ENCODE data around the gene MSMB.
"Not testable (repeated sequence)": the region's sequence is repeated elsewhere in the genome, so short reads cannot be mapped to it uniquely, and the experiment has no call there.

Gene MSMB

GRCh38 chr10:45997994-45998763, 47.9 kb downstream of the MSMB start:
- no peak for DNase-seq (ENCODE audit: low read depth)
- H3K4me3 ChIP-seq (ENCODE audit: low read length), result no peak overlapping the region
- no peak for TF ChIP-seq CTCF (conservative IDR thresholded peaks at IDR 0.05; ENCODE audit: low read depth, low read length)

- DNase-seq (ENCODE audit: low read depth), result no peak
- TF ChIP-seq CTCF (conservative IDR thresholded peaks at IDR 0.05; ENCODE audit: low read depth, low read length), result no peak
- no peak overlapping the region for H3K4me3 ChIP-seq (ENCODE audit: low read length)
These were observed 48.5 kb downstream of the MSMB start for GRCh38 chr10:45997557-45997956.

GRCh38 chr10:45985590-45985989, 60.5 kb downstream of the MSMB start:
- not testable (repeated sequence) for DNase-seq (ENCODE audit: low read depth); H3K4me3 ChIP-seq (ENCODE audit: low read length)

DNA sequence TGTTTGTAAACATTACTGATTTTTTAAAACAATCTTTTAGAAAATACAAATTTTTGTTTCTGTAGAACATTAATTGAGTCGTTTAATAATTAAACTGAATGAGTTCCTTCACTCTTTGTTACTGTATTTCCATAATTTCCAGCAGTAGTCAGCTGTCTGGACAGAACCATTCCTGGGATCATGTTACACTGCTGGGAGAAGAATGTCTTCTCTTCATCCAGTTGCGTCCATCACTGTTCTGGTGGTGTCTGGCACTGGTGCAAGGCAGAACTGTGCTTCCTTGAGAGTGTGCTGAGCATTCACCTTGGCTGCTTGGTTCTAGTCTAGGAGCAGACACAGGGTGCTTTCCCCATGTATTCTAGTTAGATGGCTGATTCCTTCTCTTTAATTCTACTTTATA, 61.6 kb downstream of the MSMB start:
- H3K4me3 ChIP-seq (ENCODE audit: low read length); DNase-seq (ENCODE audit: low read depth): not testable (repeated sequence)

- H3K4me3 ChIP-seq (ENCODE audit: low read length); DNase-seq (ENCODE audit: low read depth): not testable (repeated sequence)
- TF ChIP-seq CTCF (conservative IDR thresholded peaks at IDR 0.05; ENCODE audit: low read depth, low read length), result peak; percentile 41
These were observed 62.4 kb downstream of the MSMB start for GRCh38 chr10:45983538-45984186.
